Measurements from ENCODE around the gene KCNQ1.

- TF ChIP-seq FOXJ3 (CRISPR knock-in tag; IDR thresholded peaks at IDR 0.05) (no peak), JUND (IDR thresholded peaks at IDR 0.05) (no peak), ZBTB33 (IDR thresholded peaks at IDR 0.05; ENCODE audit: borderline replicate concordance, low read depth) (no peak)
Measured at GRCh38 chr11:2830886-2831285, 386.1 kb downstream of the KCNQ1 start.

Data from SK-N-SH (cell line).